GM18505 (cell line): Measurements from ENCODE around the gene KDM6A.
"Not testable (repeated sequence)": the region's sequence is repeated elsewhere in the genome, so short reads cannot be mapped to it uniquely, and the experiment has no call there.

Source experiments
- ATAC-seq: cut with Tn5 transposase; IDR thresholded peaks from one replicate; pipeline ENCODE4 v1.9.1; 2021; ENCODE audit not compliant: unreplicated experiment
- POLR2A ChIP-seq: IDR thresholded peaks from 4 replicates; pipeline ENCODE4 v1.6.1; 2011; ENCODE audit warnings: borderline replicate concordance; ENCODE audit not compliant: insufficient read depth, insufficient read length; ENCODE audit errors: extremely low read depth

Gene KDM6A

GRCh38 chrX:44872821-44873414, at the start of gene KDM6A:
Gene KDM6A, plus strand, starts transcription at chrX:44873188. Its CDS starts 364 bp downstream, at chrX:44873552.
- TF ChIP-seq POLR2A: peak; percentile 55
- peak; percentile 85 for ATAC-seq

DNA sequence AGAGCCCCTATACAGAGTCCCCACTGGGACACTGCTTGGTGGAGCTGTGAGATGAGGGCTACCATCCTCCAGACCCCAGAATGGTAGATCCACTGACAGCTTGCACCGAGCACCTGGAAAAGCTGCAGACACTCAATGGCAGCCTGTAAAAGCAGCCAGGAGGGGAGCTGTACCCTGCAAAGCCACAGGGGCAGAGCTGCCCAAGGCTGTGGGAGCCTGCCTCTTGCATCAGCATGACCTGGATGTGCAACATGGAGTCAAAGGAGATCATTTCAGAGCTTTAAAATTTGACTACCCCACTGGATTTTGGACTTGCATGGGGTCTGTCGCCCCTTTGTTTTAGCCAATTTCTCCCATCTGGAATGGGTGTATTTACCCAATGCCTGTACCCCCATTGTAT, 49.8 kb upstream of the KDM6A start:
- ATAC-seq: not testable (repeated sequence)

DNA sequence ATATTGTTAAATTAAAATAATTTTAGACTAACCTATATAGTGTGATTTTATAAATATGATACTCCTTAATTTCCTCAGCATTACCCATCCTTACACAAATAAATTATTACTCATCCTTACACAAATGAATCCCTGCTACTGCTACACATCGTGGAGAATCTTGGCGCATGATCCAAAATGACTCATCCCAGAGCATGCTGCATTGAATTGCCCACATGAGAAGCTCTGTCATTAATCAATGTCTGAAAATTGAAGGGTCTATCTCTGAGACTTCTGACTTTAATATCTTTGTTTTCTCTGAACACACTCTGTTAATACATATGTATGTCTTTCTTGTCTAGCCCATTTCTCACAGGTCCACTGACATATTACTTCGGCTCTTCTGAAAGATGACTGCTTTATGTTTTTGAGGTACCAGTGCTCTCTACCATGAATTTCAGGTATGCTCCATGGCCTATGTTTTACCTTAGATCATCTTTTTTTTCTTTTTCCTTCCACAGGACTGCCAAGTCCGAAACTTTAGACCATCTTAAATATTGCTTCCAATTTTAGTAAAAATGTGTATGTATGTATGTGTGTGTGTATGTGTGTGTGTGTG, 44.9 kb upstream of the KDM6A start:
- TF ChIP-seq POLR2A: no peak
- ATAC-seq: no peak

- no peak for ATAC-seq
- no peak for TF ChIP-seq POLR2A
Observed at GRCh38 chrX:44829832-44830231, 43.2 kb upstream of the KDM6A start.

DNA sequence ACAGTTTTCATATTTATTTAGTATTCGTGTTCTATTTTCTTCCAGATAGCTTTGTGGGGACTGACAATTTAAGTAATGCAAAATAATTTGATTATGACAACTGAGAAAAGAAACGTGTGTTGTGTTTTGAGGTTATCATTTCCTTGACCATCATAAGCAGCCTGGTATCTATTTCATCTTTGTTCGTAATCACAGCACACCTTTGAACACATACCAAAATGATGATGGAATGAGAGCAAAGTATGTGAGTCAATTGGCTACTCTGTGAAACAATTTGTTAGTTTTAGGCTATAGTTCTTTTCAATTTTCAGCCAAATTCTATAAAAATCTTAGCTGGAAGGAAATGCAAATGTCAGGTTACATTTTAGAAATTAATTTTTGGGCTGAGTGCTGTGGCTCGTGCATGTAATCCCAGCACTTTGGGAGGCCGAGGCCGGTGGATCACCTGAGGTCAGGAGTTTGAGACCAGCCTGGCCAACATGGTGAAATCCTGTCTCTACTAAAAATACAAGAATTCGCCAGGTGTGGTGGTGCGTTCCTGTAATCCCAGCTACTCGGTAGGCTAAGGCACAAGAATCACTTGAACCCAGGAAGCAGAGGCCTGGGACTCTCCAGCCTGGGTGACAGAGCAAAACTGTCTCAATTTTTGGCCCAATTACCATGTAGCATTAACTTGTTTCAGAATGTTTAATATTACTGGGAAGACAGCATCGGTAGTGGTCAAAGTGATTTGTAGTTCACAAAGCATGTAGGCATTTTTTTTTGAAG, 30.3 kb upstream of the KDM6A start:
- no peak for TF ChIP-seq POLR2A
- no peak for ATAC-seq

DNA sequence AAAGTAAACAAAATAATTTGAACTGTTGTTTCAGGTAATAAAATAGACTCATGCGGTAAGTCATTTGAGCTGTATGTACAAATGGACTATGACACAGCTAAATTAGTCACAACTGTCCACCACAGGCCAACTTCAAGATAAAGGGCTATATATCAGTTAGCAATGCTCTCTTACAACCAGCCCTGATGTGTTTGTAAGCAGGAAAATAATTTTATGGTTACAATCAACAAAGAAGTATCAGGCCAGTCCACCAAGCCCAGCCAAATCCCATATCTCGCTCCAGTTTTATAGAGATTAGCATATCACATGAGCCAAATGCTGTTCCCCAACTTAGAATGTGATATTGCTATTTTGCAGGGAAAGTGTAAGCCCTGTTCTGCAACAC, 29.7 kb upstream of the KDM6A start:
- ATAC-seq: no peak
- TF ChIP-seq POLR2A: no peak

DNA sequence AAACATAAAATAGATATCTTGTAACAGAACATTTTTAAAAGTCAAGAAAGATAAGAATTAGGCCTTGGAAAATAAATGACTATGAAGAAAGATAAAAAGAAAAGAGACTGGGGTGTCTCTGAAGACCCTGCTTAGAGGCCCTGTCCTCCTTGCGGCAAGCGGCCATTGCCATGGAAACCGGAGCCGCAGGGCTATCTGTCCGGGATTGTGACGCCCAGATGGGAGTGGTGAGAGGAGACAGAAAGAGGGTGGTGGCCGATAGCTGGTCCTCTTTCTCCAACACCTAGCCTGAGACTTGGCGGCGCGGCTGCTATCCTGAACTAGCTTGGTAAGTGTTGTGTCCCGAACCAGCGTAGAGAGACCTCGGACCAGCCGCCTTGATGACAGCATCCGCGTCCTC, 29.2 kb upstream of the KDM6A start, which contains the start of gene DUSP21:
TSS of gene DUSP21 (plus strand) at position 269 of the 400 bp plus-strand sequence. CDS start at position 381, 112 bp downstream.
- TF ChIP-seq POLR2A: no peak
- no peak for ATAC-seq

GRCh38 chrX:44844204-44844603, 28.8 kb upstream of the KDM6A start:
- TF ChIP-seq POLR2A: no peak
- ATAC-seq: no peak

DNA sequence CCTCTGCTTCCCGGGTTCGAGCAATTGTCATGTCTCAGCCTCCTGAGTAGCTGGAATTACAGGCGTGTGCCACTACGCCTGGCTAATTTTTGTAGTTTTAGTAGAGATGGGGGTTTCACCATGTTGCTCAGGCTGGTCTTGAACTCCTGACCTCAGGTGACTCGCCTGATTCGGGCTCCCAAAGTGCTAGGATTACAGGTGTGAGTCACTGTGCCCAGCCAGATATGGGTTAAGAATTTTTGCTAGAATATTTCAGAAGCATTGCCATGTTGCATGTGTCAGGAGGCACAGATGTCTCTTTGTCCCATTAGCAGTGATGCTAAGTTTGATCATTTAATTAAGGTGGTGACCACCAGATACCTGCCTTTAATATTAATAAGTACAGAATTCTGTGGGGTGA, 22.1 kb upstream of the KDM6A start:
- not testable (repeated sequence) for ATAC-seq

DNA sequence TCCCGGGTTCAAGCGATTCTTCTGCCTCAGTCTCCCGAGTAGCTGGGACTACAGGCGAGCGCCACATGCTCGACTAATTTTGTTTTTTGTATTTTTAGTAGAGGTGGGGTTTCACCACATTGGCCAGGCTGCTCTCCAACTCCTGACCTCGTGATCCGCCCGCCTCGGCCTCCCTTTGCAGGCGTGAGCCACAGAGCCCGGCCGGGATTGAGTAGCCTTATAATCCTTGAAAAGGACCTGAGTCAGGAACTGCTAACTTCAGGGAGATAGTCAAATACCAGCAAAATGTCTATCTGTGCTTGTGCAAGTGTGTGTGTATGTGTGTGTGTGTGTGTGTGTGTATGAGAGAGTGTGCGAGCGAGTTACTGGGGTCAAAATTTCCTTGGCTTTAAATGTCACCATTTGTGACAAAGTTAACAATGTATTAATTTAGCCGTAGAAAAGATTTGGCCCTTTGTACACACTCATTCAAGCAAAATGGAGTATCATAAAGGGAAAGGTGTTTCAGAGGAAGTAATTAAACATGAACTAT, 1.8 kb upstream of the KDM6A start:
- TF ChIP-seq POLR2A: no peak
- no peak for ATAC-seq

DNA sequence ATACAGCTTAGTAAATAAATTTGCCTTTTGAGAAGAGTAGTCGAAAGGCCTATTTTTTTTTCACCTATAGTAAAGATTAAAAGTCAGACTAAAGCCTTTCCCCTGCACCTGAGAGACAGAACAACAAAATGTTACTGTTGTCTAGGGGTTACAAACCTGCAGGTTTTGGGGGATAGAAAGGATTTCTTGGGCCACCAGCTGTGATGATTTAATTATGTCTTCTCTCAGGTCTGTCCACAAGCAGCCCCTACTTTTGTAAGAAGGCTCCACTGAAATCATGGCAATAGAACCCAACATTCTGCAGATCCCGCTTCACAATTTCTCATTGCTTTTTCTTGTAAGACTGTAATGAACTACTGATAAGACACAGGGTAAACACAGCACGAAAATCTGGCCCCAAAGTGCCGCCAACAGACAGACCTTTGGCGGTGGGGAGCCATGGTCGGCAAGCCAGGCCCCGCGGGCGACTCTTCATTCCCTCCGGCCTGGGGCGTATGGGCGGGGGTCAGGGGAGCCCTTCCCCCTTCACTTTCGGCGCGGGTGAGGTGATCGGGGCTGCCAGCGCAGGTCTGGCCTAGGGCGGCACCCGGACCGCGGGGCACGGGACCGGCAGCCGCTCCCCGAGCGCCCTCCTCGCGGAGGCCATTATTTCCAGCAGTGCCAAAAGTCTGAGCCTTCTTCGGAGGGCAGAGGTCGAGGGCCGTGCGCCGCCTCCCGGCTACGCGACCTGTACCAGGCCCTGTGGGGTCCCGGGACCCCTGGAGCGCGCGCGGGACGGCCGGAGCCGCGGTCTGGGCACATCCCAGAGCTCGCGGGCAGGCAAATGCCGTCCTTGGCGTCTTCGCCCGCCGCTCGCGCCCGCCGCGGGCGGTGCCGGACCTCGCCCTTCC, 812 bp upstream of the KDM6A start:
- peak; percentile 28 for ATAC-seq
- no peak for TF ChIP-seq POLR2A

- TF ChIP-seq POLR2A: peak; percentile 58
- peak; percentile 11 for ATAC-seq
Observed at GRCh38 chrX:44873415-44874276, 658 bp downstream of the KDM6A start.
